A673 (cell line): ENCODE data around the gene CST2. TPM values are rescaled to one million over a fixed set of nuclear protein-coding genes. Genes with fewer than 3 reads are reported as not detected.

Experiments used
- BruUV-seq: library from RNA; stranded (reverse); fragments of 400-500 nt; replicated peaks from 2 replicates; lab custom pipeline; 2021; lab: Mats Ljungman, UMichigan
- CTCF ChIA-PET: fragments of 300-600 bp; sonication (Branson Sonifier 250); formaldehyde crosslinking; loops from one replicate; lab custom pipeline; 2022; ENCODE audit warnings: antibody characterized with exemption; lab: Charles Lee
- POLR2A ChIA-PET: fragments of 300-600 bp; sonication (Branson Sonifier 250); formaldehyde crosslinking; loops from one replicate; lab custom pipeline; 2022; ENCODE audit warnings: antibody characterized with exemption; ENCODE audit not compliant: low non-redundant PET; lab: Charles Lee
- DNase-seq: peaks from one replicate; pipeline ENCODE4 v3.0.0-alpha.2; 2015; ENCODE audit warnings: low spot score
- H3K27ac ChIP-seq: fragments of 200-600 bp; sonication (generic); 2 replicates; pipeline ENCODE4 v1.5.1; 2016; ENCODE audit warnings: mixed run types, low read depth, mild to moderate bottlenecking, mixed read lengths, antibody characterized with exemption, low read length; ENCODE audit not compliant: poor library complexity, severe bottlenecking
- H3K27me3 ChIP-seq: fragments of 200-600 bp; sonication (generic); replicated peaks from 2 replicates; pipeline ENCODE4 v1.6.1; 2017; ENCODE audit warnings: mixed run types, low read depth, mild to moderate bottlenecking, mixed read lengths, antibody characterized with exemption, low read length; ENCODE audit not compliant: insufficient read depth, poor library complexity
- H3K36me3 ChIP-seq: fragments of 200-600 bp; sonication (generic); 2 replicates; pipeline ENCODE4 v1.6.1; 2016; ENCODE audit warnings: mixed run types, mild to moderate bottlenecking, mixed read lengths, antibody characterized with exemption, low read length; ENCODE audit not compliant: insufficient read depth, poor library complexity, severe bottlenecking
- H3K4me1 ChIP-seq: fragments of 200-600 bp; sonication (generic); 2 replicates; pipeline ENCODE4 v1.6.1; 2017; ENCODE audit warnings: mixed run types, mild to moderate bottlenecking, mixed read lengths, antibody characterized with exemption, low read length; ENCODE audit not compliant: insufficient read depth, poor library complexity, severe bottlenecking
- H3K4me3 ChIP-seq: fragments of 200-600 bp; sonication (generic); 2 replicates; pipeline ENCODE4 v1.5.1; 2016; ENCODE audit warnings: low read depth, mixed run types, mild to moderate bottlenecking, mixed read lengths, low read length; ENCODE audit not compliant: poor library complexity, severe bottlenecking
- H3K9me3 ChIP-seq: fragments of 200-600 bp; sonication (generic); 2 replicates; pipeline ENCODE4 v1.6.1; 2016; ENCODE audit warnings: mixed run types, low read depth, mild to moderate bottlenecking, mixed read lengths, antibody characterized with exemption, low read length; ENCODE audit not compliant: poor library complexity, severe bottlenecking
- EZH2 ChIP-seq: fragments of 200-600 bp; sonication (generic); IDR thresholded peaks from 2 replicates; pipeline ENCODE4 v1.6.1; 2017; ENCODE audit warnings: borderline replicate concordance, low read depth, mild to moderate bottlenecking, mixed read lengths, antibody characterized with exemption, low read length; ENCODE audit not compliant: poor library complexity, severe bottlenecking
- intact Hi-C: fragments of 100-400 bp; cut with micrococcal nuclease; formaldehyde crosslinking; loops from one replicate; pipeline ENCODE4 v1.10.0; 2022; ENCODE audit not compliant: unreplicated experiment
- total RNA-seq: library from RNA; stranded (reverse); gene quantifications from 2 replicates; pipeline ENCODE4 v1.2.3, GENCODE V29; 2021
- TF ChIP-seq, protein P1 (sequence below): fragments of 300-800, 200-600 bp; sonication (generic); conservative IDR thresholded peaks from 2 replicates; pipeline ENCODE4 v1.5.1; 2017; ENCODE audit warnings: low read depth, mild to moderate bottlenecking, antibody characterized with exemption, low read length, moderate library complexity, mixed read lengths

CST2 gene
- total RNA-seq, 1 experiment from 2014 or later = not detected

DNA sequence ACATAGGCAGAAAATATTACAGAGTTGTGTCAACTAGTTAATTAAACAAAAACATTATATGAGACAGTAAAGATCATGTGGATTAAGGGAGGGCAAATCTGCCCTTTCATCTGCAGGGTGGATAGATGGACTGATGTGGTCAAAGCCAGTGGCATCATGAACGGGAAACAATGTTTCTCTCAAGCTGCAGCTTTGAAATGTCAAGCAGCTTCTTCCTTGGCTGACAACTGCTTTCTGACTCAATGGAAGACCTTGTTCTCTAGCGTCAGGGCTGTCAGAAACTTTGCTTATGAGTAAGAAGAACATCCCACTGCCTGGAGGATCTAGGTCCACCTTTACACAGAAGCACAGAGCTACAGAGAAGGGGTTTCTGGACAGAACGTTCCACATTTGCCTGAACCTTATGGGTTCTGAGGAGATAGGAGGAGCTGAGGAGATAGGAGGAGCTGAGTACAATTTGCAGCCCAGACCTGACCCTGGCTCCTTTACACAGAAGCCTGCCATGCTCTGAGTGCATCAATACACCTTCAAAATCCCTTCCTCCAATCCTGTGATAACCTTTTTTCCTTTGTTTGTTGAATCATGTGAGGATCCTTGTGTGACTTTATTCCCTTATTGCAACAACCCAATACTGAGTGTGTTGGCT lies 47.0 kb upstream of the CST2 start:
- H3K36me3 ChIP-seq = no peaks in the 10 kb centered on the region
- no peak overlapping the region for H3K4me3 ChIP-seq
- no peak for DNase-seq
- H3K27ac ChIP-seq = no peak overlapping the region
- CTCF ChIA-PET = no interaction called here
- TF ChIP-seq EZH2 = no peak
- TF ChIP-seq, protein P1, sequence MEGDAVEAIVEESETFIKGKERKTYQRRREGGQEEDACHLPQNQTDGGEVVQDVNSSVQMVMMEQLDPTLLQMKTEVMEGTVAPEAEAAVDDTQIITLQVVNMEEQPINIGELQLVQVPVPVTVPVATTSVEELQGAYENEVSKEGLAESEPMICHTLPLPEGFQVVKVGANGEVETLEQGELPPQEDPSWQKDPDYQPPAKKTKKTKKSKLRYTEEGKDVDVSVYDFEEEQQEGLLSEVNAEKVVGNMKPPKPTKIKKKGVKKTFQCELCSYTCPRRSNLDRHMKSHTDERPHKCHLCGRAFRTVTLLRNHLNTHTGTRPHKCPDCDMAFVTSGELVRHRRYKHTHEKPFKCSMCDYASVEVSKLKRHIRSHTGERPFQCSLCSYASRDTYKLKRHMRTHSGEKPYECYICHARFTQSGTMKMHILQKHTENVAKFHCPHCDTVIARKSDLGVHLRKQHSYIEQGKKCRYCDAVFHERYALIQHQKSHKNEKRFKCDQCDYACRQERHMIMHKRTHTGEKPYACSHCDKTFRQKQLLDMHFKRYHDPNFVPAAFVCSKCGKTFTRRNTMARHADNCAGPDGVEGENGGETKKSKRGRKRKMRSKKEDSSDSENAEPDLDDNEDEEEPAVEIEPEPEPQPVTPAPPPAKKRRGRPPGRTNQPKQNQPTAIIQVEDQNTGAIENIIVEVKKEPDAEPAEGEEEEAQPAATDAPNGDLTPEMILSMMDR = no peak
- intact Hi-C loops = no loop called here
- peaks cover 12% of the 10 kb centered on the region for H3K27me3 ChIP-seq
- POLR2A ChIA-PET = no interaction called here
- no peaks in the 10 kb centered on the region for H3K4me1 ChIP-seq
- BruUV-seq = no TSS peak
- no peaks in the 10 kb centered on the region for H3K9me3 ChIP-seq

- H3K36me3 ChIP-seq = no peaks in the 10 kb centered on the region
- intact Hi-C loops = no loop called here
- H3K4me1 ChIP-seq = no peaks in the 10 kb centered on the region
- BruUV-seq = no TSS peak
- H3K27ac ChIP-seq = no peak overlapping the region
- no peak overlapping the region for H3K4me3 ChIP-seq
- peaks cover 27% of the 10 kb centered on the region for H3K27me3 ChIP-seq
- ChIA-PET POLR2A (no interaction called here), CTCF (no interaction called here)
- TF ChIP-seq EZH2 = no peak
- TF ChIP-seq, protein P1 = no peak
- no peaks in the 10 kb centered on the region for H3K9me3 ChIP-seq
- DNase-seq = no peak
These were observed 45.5 kb upstream of the CST2 start for GRCh38 chr20:23872065-23872464.

- H3K27ac ChIP-seq = no peak overlapping the region
- ChIA-PET CTCF (no interaction called here), POLR2A (no interaction called here)
- peaks cover 37% of the 10 kb centered on the region for H3K27me3 ChIP-seq
- no peaks in the 10 kb centered on the region for H3K9me3 ChIP-seq
- H3K4me1 ChIP-seq = no peaks in the 10 kb centered on the region
- H3K4me3 ChIP-seq = no peak overlapping the region
- H3K36me3 ChIP-seq = no peaks in the 10 kb centered on the region
- intact Hi-C loops = no loop called here
- DNase-seq = no peak
- no TSS peak for BruUV-seq
- TF ChIP-seq, protein P1 = no peak
- TF ChIP-seq EZH2 = no peak
These were observed 43.9 kb upstream of the CST2 start for GRCh38 chr20:23870461-23870860.
